Astrocyte (in vitro differentiated cells and primary cell): ENCODE results near the gene SCYL1.

Experiments
- EZH2 ChIP-seq: IDR thresholded peaks from 2 replicates; pipeline ENCODE4 v1.6.1; 2012; ENCODE audit warnings: mild to moderate bottlenecking, low read length, inconsistent platforms; ENCODE audit not compliant: insufficient read depth
- TF ChIP-seq, protein P1 (sequence below): IDR thresholded peaks from 2 replicates; pipeline ENCODE4 v1.5.1; 2011; ENCODE audit warnings: low read depth, mild to moderate bottlenecking, inconsistent platforms, low read length, moderate library complexity; ENCODE audit not compliant: insufficient read depth

DNA sequence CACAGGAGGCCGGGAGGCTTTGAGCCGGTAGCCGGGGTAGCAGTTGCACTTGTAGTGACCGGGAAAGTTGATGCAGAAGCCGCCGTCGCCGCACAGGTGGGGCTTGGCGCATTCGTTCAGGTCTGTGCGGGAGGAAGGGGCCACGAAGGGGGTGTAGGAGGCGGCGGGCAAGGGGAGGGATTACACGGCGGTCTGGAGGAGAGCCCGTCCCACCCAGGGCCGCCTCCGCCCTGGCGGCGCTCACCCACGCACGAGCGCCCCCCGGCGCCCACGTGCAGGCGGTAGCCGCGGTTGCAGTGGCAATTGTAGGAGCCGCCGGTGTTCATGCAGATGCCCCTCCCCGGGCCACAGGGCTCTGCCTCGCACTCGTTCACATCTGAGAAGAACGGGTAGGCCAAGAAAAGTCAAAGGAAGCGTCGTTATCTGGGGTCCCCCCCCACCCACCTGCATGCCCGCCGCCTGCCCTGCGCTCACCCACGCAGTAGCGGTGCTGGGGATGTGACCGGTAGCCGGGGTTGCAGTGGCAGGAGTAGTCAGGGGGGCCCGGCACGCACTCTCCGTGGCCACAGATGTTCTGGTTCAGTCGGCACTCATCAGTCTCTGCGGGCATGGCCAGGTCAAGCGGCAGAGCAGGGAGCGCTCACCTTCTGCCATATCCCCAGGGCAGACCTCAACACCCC is 22.7 kb downstream of the SCYL1 start:
- TF ChIP-seq, protein P1, sequence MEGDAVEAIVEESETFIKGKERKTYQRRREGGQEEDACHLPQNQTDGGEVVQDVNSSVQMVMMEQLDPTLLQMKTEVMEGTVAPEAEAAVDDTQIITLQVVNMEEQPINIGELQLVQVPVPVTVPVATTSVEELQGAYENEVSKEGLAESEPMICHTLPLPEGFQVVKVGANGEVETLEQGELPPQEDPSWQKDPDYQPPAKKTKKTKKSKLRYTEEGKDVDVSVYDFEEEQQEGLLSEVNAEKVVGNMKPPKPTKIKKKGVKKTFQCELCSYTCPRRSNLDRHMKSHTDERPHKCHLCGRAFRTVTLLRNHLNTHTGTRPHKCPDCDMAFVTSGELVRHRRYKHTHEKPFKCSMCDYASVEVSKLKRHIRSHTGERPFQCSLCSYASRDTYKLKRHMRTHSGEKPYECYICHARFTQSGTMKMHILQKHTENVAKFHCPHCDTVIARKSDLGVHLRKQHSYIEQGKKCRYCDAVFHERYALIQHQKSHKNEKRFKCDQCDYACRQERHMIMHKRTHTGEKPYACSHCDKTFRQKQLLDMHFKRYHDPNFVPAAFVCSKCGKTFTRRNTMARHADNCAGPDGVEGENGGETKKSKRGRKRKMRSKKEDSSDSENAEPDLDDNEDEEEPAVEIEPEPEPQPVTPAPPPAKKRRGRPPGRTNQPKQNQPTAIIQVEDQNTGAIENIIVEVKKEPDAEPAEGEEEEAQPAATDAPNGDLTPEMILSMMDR: no peak
- TF ChIP-seq EZH2: no peak
